HG03066 (cell line): ENCODE results near the gene RELN.
"Not testable (repeated sequence)": the region's sequence is repeated elsewhere in the genome, so short reads cannot be mapped to it uniquely, and the experiment has no call there.

Experiments
- ATAC-seq: cut with Tn5 transposase; IDR thresholded peaks from one replicate; pipeline ENCODE4 v1.9.1; 2021; ENCODE audit warnings: low read depth; ENCODE audit not compliant: unreplicated experiment

RELN gene

GRCh38 chr7:103905997-103906396 is 83.5 kb downstream of the RELN start:
- no peak for ATAC-seq

DNA sequence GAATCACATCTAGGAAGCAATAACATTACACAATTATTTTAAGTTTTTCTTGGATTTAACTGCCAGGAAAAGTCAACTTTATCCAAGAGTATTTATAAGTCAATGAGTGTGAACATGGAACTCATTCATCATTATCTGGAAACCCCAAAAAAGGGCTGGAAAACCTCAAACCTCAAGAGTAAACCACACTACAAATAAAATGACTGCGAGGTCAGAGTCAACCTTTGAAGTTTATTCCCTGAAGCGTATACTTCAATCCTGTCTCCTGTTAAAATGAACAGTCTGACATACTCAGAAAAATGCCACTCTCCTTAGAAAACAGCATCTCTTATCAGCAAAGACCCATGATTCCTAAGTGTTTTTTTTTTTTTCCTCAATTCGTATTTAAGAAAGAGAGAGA is 86.5 kb downstream of the RELN start:
- no peak for ATAC-seq

DNA sequence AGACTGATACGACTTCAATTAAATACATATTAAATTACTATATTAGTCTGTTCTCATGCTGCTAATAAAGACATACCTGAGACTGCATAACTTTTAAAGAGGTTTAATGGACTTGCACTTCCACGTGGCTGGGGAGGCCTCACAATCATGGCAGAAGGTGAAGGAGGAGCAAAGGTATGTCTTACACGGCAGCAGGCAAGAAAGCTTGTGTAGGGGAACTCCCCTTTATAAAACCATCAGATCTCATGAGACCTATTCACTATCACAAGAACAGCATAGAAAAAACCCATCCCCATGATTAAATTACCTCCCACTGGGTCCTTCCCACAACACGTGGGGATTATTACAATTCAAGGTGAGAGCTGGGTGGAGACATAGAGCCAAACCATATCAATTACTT is 92.6 kb downstream of the RELN start:
- not testable (repeated sequence) for ATAC-seq

GRCh38 chr7:103894656-103895596 is 94.5 kb downstream of the RELN start:
- ATAC-seq, result no peak

DNA sequence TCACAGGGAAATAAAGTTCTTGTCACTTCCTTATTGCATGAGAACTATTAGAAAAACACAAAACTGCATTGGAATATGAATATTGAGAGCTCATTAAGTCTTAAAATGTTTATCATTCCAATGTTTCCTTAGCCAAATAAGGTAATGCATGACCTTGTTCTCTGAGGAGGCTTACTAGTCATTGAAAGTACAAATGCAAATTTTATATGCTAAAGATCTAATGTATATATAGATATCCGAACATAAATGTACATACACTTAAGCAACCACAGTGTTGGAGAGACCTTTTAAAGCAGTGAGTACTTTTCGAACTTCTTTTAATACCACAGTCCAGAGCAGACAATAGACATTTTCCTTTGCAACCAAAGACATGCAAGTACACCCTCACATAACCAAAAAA is 96.1 kb downstream of the RELN start:
- ATAC-seq, result no peak

DNA sequence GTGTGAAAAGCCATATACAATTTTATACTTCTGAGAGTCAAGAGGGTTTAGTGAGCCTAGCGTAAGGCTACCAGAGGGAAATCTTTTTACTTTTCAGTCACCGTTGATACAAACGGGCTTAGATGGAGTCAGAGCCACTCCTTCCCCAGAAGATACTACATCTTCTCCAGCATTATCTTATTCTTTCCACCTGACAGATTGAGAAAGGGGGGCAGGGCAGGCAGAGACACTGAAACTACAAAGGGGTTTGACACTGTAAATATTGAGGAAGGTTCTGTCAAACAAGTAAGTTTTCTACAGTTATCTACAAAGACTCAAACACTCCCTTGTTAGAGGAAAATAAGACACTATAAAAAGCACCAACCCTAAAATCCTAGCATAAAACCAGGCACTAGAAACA is 100.0 kb downstream of the RELN start:
- ATAC-seq, result no peak

- no peak for ATAC-seq
Measured at GRCh38 chr7:103888603-103889153, 100.8 kb downstream of the RELN start.

DNA sequence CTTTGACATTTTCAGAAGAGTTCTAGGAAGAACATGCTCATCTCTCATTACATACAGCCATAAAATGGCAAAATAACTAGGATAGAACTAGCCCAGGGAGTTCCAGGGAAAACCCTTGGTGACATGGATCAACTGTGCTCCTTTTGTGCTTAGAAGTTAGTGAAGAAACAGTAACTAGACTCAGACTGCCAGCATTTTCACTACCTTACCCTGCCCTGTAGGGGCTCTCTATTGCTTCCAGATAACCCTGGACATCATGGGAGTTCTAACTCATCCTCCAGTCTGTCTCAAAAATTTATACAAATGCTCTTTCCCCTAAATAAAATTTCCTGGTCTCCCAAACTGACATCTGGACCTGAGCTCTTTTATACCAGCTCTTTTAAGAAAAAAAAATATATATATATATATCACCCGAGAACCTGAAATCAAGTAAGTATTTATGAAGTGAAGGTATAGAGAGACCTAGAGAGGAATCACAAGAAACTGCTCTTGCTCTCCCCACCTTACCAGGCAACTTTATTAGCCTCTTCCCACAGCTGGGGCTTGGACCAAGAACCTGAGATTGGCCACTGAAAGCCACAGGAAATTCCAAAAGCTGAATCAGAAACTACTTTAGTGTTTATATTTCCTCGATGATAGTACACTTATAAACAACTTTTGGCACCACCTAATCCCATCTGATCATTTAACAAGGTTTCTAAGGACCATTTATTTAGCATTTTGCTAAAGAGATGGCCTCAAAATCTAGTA is 101.4 kb downstream of the RELN start:
- no peak for ATAC-seq

- ATAC-seq, result no peak
Measured at GRCh38 chr7:103887050-103887449, 102.4 kb downstream of the RELN start.

- ATAC-seq, result no peak
Measured at GRCh38 chr7:103879928-103880600, 109.4 kb downstream of the RELN start.

- ATAC-seq, result no peak
Measured at GRCh38 chr7:103879411-103879810, 110.0 kb downstream of the RELN start.

- ATAC-seq, result no peak
Measured at GRCh38 chr7:103877565-103877964, 111.9 kb downstream of the RELN start.

- ATAC-seq, result no peak
Measured at GRCh38 chr7:103875718-103876117, 113.7 kb downstream of the RELN start.

DNA sequence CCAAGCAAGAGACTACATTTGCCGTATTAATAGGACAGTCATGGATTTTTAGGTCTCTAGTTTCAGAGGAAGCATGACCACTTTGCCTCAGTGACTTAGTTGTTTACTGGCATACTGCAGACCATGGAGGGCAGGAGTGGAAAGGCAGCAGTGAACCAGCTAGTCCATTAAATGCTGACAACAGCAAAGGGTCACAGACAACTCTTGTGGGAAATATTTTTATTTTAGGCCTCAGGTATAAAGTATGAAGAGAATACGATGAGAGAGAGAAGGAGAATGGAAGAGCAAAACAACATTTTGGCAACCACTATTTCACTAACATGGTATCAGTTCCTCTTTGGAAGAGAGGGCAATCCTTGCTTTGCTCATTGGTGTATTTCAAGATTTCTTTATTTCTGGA is 118.0 kb downstream of the RELN start:
- no peak for ATAC-seq

GRCh38 chr7:103870664-103871063 is 118.8 kb downstream of the RELN start:
- no peak for ATAC-seq

DNA sequence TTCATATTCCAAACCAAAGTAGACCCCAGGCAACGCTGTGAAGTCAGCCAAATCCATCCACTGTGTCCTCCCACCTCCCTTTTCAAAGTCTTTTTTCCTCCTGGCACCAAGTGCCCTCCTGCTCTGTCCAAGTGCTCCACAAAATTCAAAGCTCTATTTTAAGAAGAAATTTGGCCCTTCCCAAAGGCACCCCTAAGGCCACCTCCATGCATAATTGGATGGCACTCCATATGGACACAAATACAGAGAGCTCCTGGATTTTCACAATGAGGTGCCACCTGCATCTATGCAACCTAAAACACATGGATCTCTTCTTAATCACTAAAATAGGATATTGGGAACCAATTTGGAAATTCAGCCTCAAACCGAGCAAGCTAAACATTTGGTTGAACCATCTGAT is 121.6 kb downstream of the RELN start:
- no peak for ATAC-seq

DNA sequence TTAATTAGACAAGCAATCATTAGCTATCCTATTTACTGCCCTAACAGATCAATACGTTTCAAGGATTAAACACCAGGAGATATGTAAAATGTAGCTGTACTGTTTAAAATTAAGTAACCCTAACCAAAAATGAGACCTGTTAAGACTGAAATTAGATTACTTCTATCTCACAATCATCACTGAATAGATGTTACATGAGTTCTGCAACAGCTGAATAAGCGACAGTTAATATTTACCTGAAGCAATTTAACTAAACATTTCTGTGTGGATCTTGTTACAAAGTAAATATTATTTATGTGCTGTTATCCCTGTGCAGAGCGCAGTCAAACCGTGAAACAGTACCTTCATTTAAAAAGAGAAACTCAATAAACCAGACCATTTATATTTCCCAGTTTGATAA is 122.5 kb downstream of the RELN start:
- ATAC-seq, result no peak

DNA sequence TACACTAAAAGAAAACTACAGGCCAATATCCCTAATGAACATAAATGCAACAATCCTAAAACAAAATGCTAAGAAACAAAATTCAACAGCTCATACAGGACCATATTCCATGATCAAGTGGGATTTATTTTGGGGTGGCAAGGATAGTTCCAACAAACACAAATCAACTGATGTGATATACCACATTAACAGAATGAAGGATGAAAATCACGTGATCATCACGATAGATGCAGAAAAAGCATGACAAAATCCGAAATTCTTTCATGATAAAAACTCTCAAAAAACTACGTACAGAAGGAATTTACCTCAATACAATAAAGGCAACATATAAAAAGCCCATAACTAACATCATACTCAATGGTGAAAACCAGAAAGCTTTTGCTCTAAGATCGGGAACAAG is 124.0 kb downstream of the RELN start:
- ATAC-seq, result no peak

- ATAC-seq, result no peak
Measured at GRCh38 chr7:103862302-103863035, 127.0 kb downstream of the RELN start.

- no peak for ATAC-seq
Measured at GRCh38 chr7:103859709-103860108, 129.7 kb downstream of the RELN start.
